HG02981 (cell line): ENCODE measurements around the gene HECTD2.
"Not testable (repeated sequence)": the region's sequence is repeated elsewhere in the genome, so short reads cannot be mapped to it uniquely, and the experiment has no call there.

Experiments
- ATAC-seq: cut with Tn5 transposase; IDR thresholded peaks from one replicate; pipeline ENCODE4 v1.9.1; 2021; ENCODE audit warnings: mild to moderate bottlenecking, moderate library complexity; ENCODE audit not compliant: unreplicated experiment

The HECTD2 gene

DNA sequence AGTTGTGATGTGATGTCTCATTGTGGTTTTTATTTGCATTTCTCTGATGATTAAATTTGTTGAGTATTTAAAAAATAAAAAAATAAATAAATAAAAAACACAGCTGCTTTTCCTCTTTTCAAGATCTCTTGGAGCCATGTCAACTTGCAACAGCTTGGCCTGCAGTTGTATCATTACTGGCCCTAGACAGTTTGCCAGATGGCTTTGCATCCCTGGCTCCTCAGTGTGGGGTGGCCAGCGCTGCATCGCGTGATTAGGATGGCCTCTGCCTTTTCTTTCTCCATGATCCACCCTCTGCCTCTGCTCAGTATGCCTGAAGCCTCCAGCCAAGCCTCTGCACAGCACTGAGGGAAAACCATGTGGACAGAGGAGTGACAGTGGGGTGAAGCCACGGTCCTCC lies 126.0 kb downstream of the HECTD2 start:
- ATAC-seq = no peak

DNA sequence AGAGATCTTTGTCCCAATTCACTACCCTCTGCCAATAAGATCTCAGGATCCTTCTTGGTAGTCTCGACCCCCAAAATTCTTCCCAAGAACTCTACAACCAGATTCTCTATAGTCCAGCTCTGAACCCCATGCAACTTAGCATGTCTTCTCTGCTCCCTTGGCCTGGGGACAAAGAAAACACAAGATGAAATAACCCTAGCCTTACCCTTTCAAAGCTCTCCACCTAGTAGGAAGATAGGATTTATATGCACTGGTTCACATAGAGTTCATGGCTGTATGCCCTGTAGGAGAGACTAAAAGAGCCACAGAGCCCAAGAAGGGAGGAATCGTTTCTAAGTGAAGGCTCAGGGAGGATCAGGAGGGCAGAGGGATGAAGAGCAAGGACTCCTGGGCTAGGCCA lies 126.6 kb downstream of the HECTD2 start:
- no peak for ATAC-seq

DNA sequence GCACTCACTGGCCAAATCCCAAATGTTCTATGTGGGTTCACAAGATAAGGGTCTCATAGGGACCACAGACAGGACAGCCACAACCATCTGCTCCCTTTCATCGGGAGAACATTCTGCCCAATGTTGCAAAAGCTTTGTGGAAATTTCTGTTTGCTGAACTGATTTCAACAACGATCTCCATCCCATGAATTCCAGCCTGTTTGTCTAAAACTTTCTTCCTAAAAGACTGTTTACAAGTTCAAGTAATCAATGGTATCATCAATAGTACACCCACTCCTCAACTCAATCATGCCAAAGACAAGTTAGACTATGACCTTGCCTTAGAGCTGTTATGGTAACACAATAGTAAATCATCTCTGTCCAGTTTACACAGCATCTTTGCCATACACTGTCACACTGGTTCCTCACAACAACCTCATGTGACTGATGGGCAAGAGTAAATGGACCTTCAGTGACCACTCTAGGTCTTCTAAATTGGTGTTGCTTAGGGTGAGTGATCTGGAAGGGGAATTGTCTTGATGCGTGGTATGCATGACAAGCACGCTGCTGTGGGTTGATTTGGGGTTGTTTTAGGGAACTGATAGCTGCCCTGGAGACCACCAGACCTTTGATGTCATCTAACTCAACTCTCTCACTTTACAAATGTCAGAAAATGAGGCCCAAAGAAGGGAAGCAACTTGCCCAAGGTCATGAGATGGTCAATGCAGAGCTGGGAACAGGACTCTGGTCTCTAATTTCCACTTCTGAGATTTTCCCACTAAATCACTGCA lies 127.7 kb downstream of the HECTD2 start:
- ATAC-seq = no peak

GRCh38 chr10:91539930-91540329 lies 129.8 kb downstream of the HECTD2 start:
- ATAC-seq = no peak

DNA sequence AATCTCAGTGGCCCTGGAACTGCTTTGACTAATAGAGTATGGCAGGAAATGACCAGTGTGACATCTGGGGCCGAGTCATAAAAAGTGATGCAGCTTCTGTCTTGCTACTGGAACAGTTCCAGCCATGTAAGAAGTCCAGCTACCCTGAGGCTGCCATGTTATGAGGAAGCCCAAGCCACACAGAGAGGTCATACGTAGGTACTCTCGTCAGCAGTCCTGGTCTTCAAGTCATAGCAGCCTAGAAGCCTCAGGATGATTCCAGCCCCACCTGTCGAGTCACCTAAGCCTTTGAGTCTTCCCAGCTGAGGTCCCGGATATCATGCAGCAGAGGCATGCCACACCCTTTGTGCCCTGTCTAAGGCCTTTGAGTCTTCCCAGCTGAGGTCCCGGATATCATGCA lies 130.6 kb downstream of the HECTD2 start:
- no peak for ATAC-seq

GRCh38 chr10:91541481-91541880 lies 131.3 kb downstream of the HECTD2 start:
- no peak for ATAC-seq

GRCh38 chr10:91545384-91545783 lies 135.2 kb downstream of the HECTD2 start:
- no peak for ATAC-seq

DNA sequence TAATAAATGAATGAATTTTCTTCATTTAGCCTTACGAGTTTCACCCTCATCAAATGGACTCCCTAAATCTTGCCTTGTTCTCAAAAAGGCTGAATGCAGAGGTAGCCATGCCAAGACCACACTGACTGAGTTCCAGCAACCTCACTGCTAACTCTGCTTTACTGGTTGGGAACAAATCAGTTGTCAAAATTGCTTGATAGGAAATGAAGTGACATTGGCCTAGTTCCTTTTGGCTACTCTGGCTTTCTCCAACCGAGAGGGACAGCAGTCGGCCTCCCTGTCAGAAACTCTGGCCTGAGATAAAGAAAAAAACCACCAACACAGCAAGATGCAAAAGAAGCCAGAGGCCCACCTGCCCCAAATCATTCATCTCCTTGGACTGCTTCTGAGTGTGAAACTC lies 135.7 kb downstream of the HECTD2 start:
- ATAC-seq = no peak

DNA sequence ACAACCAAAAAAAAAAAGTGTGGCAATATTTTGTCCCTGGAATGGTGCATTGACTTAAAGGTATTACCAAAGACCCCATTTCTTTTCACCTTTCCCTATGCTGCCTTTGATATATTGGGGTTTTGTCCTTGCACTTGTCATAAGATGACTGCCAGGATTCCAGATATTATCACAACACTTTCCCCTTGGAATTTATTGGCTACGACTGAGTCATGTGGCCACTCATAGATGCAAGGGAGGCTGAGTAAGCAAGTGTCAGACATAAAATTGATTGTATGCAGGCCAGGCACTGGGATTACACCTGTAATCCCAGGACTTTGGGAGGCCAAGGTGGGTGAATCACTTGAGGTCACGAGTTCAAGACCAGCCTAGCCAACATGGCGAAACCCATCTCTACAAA lies 139.1 kb downstream of the HECTD2 start:
- no peak for ATAC-seq

DNA sequence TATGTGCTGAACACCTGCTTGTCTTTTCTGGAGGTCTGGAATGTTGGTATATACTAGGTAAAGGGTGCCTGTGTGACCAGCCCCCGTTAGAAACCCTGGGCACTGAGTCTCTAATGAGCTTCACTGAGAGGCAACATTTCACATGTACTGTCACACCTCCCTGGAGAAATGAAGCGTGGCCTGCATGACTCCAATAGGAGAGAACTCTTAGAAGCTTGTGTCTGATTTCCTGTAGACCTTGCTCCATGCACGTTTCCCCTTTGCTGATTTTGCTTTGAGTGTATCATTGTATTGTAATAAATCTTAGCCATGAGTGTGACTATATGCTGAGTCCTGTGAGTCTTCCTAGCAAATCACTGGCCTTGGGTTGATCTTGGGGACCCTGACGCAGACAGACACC lies 139.9 kb downstream of the HECTD2 start:
- ATAC-seq = no peak

DNA sequence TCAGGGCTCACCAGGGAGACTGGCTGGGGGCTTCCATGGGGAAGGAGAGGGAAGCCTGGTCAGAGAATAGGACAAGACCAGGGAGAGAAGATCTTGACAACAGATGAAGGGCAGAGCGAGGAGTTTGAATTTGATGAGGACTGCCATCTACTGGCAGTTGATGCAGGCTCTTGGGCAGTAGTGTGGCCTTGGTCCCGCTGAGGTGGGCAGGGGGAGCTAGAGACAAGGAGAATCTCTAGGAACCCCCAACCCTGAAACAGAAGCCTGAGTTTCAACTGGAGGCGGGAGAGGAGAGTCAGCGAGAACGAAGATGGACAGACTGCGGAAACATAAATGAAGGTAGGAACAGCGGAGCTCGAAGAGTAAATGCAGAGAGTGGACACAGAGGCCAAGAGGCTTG lies 141.7 kb downstream of the HECTD2 start:
- ATAC-seq = no peak

- ATAC-seq = no peak
Observed at GRCh38 chr10:91552274-91553095, 142.3 kb downstream of the HECTD2 start.

DNA sequence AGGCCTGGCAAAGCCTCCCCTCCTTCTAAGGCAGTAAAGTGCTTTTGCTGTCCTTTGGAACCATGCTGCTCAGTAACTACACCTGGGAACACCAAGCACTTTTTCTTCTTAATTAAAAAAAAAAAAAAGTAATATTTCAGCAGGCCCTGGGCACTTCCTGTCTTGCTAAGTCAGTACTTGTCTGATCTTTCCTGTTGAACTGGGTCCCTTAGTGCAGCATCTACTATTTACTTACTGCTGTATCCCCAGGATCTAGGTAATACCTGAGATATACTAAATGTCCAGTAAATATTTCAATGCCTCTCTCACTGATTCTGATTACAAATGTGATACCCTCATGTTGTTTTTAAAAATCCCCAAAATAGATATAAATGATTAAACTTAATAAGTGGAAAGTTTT lies 145.3 kb downstream of the HECTD2 start:
- ATAC-seq = no peak

DNA sequence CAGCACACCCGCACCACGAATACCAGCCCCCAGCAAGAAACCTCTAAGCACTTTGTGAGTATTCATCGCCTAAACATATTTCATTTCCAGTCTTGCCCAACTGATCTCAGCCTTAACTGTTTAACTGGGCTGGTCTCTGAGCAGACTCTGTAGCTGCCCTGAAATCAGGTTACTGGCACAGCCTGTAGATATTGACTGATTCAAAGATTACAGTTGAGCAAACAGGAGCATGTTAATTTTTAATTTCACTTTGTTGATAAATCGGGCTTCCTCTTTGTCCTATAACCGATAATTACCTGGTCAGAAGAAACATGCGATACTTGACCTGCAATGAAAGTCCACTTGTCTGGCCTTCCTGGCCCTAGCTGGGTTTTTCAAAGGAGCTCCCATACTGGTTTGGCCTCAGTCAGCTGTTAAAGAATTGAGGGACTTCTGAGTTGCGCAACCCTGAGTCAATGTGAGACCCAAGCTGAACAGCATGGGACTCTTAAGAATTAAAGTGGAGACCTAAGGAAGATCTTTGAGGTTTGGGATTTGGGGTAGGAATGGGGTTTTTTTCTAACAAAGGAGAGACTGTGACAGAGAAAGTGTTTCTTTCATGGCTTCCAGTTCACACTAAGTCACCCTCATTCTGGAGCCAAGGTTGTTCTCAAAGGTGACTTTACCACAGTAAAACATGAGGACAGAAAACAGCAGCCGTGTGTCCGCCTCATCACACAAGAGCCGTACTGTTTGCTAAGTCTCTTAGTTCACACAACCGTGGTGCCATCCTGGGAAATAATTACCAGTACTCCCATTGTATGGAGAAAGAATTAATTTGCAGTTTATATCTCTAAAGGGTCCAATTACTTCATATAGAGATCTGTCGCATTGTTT lies 146.8 kb downstream of the HECTD2 start:
- ATAC-seq = no peak

GRCh38 chr10:91557651-91558111 lies 147.5 kb downstream of the HECTD2 start:
- no peak for ATAC-seq

DNA sequence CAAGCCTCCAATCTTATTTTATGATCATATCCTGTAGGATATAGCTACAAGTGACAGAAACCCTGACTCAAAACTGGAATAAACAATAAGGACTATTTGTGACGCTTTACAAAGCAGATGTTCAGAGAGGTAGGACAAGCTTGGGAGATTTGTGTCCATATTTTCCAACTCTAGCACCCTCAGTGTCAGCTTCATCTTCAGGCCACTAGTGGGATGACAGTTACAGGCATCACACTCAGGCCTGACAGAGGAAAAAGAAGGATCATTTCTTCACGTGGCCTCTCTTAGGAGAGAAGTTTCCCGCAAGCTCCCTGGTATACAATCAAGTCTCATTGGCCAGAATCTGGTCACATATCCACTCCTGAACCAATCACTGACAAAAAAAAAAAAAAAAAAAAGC lies 148.3 kb downstream of the HECTD2 start:
- no peak for ATAC-seq

- no peak for ATAC-seq
Observed at GRCh38 chr10:91559169-91559568, 149.0 kb downstream of the HECTD2 start.

- no peak for ATAC-seq
Observed at GRCh38 chr10:91559750-91560149, 149.6 kb downstream of the HECTD2 start.

DNA sequence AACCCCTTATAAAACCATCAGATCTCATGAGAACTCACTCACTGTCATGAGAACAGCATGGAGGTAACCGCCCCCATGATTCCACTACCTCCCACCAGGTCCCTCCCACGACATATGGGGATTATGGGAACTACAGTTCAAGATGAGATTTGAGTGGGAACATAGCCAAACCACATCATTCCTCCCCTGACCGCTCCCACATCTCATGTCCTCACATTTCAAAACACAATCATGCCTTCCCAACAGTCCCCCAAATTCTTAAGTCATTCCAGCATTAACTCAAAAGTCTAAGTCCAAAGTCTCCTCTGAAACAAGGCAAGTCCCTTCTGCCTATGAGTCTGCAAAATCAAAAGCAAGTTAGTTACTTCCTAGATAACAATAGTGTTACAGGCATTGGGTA lies 150.7 kb downstream of the HECTD2 start:
- ATAC-seq = not testable (repeated sequence)

- no peak for ATAC-seq
Observed at GRCh38 chr10:91562839-91563581, 152.9 kb downstream of the HECTD2 start.

DNA sequence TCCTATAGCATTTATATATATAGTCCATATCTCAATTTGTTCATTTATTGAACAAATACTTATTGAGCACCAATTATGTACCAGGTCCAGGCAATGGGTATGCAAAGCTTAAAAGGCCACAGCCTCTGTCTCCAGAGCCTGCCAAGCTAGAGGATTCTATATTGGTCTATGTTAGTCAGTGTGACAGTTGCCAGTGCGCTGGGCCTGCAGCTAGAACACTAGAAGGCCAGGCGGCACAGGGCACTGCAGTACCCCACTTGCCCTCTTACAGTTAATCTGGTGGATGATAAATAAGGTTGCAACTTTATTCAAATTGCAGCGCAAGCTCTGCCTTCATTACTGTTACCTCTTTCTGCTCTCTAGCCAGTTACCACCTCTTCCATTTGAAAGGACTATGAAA lies 153.9 kb downstream of the HECTD2 start:
- ATAC-seq = no peak
